Fibroblast of the aortic adventitia (primary cell): Measurements from ENCODE around the gene FGF12. TPM values are rescaled to one million over a fixed set of nuclear protein-coding genes. Genes with fewer than 3 reads are reported as not detected.

Experiments
- DNase-seq: peaks from one replicate; pipeline ENCODE4 v3.0.0-alpha.2; 2010; ENCODE audit warnings: low read depth
- H3K4me3 ChIP-seq: 2 replicates; pipeline ENCODE4 v1.5.1; 2011; ENCODE audit warnings: low read depth, mild to moderate bottlenecking, control low read depth, low read length, moderate library complexity
- total RNA-seq: library from RNA; depleted of rRNA; stranded (reverse); fragments of >200 nt; gene quantifications from 2 replicates; pipeline ENCODE4 v1.2.3, GENCODE V29; 2012; ENCODE audit warnings: low replicate concordance
- TF ChIP-seq, protein P1 (sequence below): IDR thresholded peaks from 2 replicates; pipeline ENCODE4 v1.5.1; 2011; ENCODE audit warnings: mild to moderate bottlenecking, low read length, control low read depth, inconsistent platforms; ENCODE audit not compliant: insufficient read depth

The FGF12 gene
- total RNA-seq, 1 donor: 0.36 TPM

DNA sequence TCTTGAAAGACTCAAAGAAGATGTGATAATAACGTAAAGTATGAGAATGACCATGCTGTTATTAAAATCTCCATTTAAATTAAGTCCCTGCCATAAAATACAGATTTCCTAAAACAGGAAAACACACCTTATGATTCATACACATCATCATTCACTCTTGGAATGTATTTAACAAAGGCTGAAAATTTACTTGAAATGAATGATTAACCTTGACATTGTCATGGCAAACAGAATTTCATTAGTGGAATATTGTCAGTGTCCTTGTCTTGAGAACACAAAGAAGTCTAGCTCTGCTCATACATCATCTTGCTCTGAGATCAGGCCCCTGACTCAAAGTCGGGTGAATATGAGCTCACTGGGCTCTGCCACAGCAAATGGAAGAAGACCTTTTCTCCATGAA is 313.9 kb downstream of the FGF12 start:
- TF ChIP-seq, protein P1, sequence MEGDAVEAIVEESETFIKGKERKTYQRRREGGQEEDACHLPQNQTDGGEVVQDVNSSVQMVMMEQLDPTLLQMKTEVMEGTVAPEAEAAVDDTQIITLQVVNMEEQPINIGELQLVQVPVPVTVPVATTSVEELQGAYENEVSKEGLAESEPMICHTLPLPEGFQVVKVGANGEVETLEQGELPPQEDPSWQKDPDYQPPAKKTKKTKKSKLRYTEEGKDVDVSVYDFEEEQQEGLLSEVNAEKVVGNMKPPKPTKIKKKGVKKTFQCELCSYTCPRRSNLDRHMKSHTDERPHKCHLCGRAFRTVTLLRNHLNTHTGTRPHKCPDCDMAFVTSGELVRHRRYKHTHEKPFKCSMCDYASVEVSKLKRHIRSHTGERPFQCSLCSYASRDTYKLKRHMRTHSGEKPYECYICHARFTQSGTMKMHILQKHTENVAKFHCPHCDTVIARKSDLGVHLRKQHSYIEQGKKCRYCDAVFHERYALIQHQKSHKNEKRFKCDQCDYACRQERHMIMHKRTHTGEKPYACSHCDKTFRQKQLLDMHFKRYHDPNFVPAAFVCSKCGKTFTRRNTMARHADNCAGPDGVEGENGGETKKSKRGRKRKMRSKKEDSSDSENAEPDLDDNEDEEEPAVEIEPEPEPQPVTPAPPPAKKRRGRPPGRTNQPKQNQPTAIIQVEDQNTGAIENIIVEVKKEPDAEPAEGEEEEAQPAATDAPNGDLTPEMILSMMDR: no peak
- no peak for DNase-seq
- H3K4me3 ChIP-seq: no peak overlapping the region

DNA sequence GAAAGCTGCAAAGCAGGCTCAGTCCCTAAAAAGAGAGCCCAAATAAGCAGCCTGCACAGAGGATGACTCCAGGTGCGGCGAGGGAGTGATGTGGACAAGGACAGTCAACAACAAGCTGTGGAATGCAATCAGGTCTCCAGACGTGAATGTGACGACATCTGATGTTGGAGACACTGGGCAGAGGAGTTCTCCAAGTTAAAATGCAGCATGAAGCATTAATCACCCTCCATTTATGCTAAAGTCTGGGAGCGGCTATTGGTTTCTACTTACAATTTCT is 316.7 kb downstream of the FGF12 start:
- no peak overlapping the region for H3K4me3 ChIP-seq
- TF ChIP-seq, protein P1: no peak
- no peak for DNase-seq

DNA sequence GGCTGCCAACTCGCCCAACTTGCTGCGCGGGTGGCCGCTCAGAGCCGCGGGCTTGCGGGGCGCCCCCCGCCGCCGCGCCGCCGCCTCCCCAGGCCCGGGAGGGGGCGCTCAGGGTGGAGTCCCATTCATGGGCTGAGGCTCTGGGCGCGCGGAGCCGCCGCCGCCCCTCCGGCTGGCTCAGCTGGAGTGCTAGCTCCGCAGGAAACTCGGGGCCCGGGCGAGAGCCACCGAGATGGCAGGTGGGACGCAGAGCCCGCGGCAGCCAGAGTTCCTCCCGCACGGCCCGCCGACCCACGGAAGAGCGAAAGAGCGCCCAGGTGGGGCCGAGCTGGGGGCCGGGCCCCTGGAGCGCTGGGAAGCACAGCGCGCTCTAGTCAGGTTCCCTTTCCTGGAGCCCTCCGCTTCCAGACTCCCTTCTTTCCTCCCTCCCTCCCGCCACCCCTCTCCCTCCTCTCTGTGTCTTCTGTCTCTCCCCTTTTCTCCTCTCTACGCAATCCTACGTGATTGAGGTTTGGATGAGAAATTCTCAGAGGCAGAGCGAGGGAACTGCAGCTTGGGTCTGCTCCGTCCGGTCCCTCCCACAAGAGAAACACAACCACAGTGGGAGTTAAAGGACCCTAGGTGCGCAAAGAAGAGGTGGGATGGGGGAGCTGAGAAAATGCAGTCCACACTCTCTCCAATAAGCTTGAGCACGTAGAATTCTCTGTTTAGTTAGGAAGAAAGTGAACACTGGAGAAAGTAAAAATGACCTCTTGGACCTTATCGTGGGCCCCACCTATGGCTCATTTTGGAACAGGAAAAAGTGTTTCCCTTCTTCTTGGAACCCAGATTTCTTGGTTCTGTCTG is 317.3 kb downstream of the FGF12 start:
- TF ChIP-seq, protein P1: no peak
- no peak for DNase-seq
- peak overlapping the region; percentile 48 for H3K4me3 ChIP-seq

DNA sequence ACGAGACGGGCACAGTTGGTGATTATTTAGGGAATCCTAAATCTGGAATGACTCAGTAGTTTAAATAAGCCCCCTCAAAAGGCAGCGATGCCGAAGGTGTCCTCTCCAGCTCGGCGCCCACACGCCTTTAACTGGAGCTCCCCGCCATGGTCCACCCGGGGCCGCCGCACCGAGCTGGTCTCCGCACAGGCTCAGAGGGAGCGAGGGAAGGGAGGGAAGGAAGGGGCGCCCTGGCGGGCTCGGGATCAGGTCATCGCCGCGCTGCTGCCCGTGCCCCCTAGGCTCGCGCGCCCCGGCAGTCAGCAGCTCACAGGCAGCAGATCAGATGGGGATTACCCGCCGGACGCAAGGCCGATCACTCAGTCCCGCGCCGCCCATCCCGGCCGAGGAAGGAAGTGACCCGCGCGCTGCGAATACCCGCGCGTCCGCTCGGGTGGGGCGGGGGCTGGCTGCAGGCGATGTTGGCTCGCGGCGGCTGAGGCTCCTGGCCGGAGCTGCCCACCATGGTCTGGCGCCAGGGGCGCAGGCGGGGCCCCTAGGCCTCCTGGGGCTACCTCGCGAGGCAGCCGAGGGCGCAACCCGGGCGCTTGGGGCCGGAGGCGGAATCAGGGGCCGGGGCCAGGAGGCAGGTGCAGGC is 318.0 kb downstream of the FGF12 start:
- H3K4me3 ChIP-seq: peak overlapping the region; percentile 48
- TF ChIP-seq, protein P1: no peak
- DNase-seq: no peak

DNA sequence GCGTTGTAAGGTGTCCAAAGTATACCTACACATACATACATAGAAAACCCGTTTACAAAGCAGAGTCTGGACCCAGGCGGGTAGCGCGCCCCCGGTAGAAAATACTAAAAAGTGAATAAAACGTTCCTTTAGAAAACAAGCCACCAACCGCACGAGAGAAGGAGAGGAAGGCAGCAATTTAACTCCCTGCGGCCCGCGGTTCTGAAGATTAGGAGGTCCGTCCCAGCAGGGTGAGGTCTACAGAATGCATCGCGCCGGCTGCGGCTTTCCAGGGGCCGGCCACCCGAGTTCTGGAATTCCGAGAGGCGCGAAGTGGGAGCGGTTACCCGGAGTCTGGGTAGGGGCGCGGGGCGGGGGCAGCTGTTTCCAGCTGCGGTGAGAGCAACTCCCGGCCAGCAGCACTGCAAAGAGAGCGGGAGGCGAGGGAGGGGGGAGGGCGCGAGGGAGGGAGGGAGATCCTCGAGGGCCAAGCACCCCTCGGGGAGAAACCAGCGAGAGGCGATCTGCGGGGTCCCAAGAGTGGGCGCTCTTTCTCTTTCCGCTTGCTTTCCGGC is 318.6 kb downstream of the FGF12 start:
- DNase-seq: no peak
- TF ChIP-seq, protein P1: no peak
- peak overlapping the region; percentile 48 for H3K4me3 ChIP-seq

DNA sequence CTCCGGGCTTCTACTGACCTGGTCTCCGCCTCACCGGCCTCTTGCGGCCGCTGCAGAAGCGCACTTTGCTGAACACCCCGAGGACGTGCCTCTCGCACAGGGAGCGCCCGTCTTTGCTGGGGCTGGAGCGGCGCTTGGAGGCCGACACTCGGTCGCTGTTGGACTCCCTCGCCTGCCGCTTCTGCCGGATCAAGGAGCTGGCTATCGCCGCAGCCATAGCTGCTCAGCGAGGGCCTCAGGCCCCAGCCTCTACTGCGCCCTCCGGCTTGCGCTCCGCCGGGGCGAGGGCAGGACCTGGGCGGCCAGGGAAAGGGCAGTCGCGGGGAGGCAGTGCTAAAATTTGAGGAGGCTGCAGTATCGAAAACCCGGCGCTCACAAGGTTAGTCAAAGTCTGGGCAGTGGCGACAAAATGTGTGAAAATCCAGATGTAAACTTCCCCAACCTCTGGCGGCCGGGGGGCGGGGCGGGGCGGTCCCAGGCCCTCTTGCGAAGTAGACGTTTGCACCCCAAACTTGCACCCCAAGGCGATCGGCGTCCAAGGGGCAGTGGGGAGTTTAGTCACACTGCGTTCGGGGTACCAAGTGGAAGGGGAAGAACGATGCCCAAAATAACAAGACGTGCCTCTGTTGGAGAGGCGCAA is 319.2 kb downstream of the FGF12 start:
- DNase-seq: no peak
- H3K4me3 ChIP-seq: no peak overlapping the region
- TF ChIP-seq, protein P1: no peak
